GM12864 (cell line): ENCODE measurements around the gene CEBPE.
"Not testable (repeated sequence)": the region's sequence is repeated elsewhere in the genome, so short reads cannot be mapped to it uniquely, and the experiment has no call there.

Experiments
- DNase-seq: peaks from one replicate; pipeline ENCODE4 v3.0.0-alpha.2; 2011; ENCODE audit warnings: low read depth
- H3K4me3 ChIP-seq: 2 replicates; pipeline ENCODE4 v1.5.1; 2011; ENCODE audit warnings: mild to moderate bottlenecking, low read depth, low read length, control low read depth
- TF ChIP-seq, protein P1 (sequence below): IDR thresholded peaks from 2 replicates; pipeline ENCODE4 v1.5.1; 2011; ENCODE audit warnings: low read depth, mild to moderate bottlenecking, moderate library complexity, low read length, control low read depth, inconsistent platforms; ENCODE audit errors: missing control alignments

The CEBPE gene

DNA sequence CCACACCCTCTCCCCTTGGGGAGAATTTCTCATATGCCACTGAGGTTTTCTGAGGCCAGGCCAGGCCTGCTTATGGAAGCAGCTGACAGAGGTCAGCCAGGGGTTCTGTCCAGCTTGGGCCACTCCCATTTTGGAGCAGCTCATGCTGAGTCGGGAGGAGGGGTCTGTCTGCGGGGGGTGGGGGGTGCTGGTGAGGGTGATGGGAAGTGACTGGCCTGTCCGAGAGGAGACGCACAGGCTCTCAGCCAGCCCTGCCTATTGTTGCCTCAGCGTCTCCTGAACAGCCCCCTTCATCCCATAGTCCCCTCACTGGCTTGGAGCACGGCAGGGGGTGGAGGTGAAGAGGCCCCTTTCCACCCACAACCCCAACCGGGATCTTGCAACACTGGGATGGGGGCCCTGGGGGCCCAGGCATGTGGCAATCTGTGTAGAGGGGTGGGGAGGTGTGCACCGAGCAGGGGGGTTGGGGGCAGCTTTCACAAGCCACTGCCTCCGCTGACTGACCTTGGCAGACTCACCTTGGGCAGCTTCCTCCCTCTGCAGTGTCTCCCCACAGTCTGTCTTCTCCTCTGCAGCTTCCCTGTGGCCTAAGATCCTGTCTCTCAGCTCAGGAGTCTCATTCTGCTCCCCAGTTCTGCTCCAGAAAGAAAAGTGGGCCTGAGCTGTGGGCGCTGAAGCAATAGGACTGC, 5.5 kb downstream of the CEBPE start:
- DNase-seq = no peak
- TF ChIP-seq, protein P1, sequence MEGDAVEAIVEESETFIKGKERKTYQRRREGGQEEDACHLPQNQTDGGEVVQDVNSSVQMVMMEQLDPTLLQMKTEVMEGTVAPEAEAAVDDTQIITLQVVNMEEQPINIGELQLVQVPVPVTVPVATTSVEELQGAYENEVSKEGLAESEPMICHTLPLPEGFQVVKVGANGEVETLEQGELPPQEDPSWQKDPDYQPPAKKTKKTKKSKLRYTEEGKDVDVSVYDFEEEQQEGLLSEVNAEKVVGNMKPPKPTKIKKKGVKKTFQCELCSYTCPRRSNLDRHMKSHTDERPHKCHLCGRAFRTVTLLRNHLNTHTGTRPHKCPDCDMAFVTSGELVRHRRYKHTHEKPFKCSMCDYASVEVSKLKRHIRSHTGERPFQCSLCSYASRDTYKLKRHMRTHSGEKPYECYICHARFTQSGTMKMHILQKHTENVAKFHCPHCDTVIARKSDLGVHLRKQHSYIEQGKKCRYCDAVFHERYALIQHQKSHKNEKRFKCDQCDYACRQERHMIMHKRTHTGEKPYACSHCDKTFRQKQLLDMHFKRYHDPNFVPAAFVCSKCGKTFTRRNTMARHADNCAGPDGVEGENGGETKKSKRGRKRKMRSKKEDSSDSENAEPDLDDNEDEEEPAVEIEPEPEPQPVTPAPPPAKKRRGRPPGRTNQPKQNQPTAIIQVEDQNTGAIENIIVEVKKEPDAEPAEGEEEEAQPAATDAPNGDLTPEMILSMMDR = no peak
- no peak overlapping the region for H3K4me3 ChIP-seq

DNA sequence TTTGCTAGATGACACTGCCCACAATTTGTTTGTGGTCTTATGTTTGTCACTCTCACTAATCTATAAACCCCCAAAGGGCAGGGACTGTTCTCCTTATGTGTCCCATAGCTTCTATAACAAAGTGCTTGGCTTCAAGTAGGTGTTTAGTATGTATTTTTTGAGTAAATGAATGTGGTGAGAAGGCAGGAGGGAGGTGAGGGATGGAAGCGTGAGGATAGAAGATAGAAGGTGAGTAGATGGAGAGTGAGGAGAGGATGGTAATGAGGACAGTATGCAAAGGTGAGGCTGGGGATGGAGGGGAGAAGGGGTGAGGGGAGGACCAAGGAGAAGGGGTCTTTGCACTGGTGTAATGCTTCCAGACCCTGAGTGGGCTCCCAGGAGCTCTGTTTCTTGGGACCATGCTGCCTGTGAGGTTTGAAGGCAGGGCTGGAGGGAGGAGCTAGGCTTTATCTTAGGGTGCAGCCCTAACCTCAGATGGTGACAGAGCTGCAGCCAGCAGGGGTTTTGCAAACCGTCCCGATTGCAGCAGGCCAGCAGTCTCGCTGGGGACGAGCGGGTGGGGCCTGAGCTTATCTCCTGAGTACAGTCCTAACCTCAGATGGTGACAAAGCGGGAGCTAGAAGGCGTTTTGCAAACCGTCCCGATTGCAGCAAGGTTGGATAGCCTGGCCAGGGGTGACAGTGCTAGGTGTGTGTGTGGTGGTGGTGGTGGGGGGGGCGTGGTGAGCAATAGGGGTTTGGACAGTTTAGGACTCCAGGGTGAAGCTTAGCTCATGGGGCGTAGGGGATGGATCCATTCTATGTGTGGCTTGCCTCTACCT, 6.5 kb downstream of the CEBPE start:
- TF ChIP-seq, protein P1 = no peak
- no peak for DNase-seq
- H3K4me3 ChIP-seq = no peak overlapping the region

DNA sequence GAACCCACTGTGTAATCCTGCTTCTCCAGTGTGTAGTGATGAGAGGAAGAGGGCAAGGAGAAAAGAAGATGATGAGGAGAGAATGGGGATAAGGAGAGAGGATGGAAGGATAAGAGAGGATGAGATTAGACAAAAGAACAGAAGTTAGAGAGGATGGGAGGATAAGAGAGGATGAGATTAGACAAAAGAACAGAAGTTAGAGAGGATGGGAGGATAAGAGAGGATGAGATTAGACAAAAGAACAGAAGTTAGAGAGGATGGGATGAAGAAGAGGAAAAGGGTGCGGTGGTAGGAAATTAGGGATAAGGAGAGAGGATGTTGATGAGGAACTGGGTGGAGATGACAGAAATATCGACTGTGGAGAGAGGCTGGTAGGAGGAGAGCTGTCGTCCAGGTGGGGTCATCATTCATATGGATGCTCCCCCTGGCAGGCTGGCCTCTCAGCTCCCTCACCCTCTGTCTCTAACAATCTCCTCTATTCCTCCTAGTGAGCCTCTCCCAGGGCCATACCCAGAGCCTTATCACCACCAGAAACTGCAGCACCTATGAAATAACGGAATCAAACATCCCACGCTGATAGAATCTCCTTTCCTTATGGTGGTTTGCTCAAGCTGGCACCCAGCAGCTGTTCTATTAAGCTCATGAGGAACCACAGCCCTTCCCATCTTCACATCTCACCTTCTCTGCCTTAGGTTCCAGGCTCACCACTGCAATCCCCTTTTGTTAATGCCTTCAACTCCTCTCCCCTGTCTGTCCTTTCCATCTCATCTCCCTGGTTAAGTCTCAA, 8.3 kb downstream of the CEBPE start:
- TF ChIP-seq, protein P1 = no peak
- H3K4me3 ChIP-seq = no peak overlapping the region

DNA sequence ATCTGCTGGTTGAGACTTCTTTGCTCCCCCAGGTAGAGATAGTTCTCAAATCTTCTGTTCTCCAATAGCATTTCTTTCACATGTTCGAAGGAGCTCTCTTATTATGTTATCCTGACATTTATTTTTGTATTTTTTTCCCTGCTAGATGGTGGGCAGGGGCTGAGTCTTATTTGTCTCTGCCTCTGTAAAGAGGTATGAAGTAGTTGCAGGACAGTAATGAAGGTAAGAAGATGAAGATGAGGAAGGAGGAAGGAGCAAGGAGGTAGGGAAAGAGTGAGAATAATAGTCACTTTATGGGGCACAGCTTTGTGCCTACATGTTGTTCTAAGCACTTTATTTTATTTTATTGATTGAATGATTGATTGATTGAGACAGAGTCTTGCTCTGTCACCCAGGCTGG, 9.3 kb downstream of the CEBPE start:
- TF ChIP-seq, protein P1 = no peak
- H3K4me3 ChIP-seq = no peak overlapping the region
- no peak for DNase-seq

More for the DNA sequence above, 8.3 kb downstream of the CEBPE start:
- DNase-seq = no peak

DNA sequence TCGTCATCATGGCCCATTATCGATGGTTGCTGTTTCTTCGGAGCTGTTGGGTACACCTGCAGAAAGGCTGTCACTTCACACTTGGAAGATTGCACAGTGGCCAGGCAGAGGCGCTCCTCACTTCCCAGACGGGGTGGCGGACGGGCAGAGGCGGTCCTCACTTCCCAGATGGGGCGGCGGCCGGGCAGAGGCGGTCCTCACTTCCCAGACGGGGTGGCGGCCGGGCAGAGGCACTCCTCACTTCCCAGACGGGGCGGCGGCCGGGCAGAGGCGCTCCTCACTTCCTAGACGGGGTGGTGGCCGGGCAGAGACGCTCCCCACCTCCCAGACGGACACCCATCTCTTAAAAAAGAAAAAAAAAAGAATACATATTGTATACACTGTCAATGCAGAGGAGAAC, 10.9 kb downstream of the CEBPE start:
- H3K4me3 ChIP-seq, DNase-seq: not testable (repeated sequence)

DNA sequence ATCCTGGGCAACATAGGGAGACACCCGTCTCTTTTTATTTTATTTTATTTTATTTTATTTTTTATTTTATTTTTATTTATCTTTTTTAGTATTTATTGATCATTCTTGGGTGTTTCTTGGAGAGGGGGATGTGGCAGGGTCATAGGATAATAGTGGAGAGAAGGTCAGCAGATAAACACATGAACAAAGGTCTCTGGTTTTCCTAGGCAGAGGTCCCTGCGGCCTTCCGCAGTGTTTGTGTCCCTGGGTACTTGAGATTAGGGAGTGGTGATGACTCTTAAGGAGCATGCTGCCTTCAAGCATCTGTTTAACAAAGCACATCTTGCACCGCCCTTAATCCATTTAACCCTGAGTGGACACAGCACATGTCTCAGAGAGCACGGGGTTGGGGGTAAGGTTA, 11.4 kb downstream of the CEBPE start:
- not testable (repeated sequence) for DNase-seq, H3K4me3 ChIP-seq

DNA sequence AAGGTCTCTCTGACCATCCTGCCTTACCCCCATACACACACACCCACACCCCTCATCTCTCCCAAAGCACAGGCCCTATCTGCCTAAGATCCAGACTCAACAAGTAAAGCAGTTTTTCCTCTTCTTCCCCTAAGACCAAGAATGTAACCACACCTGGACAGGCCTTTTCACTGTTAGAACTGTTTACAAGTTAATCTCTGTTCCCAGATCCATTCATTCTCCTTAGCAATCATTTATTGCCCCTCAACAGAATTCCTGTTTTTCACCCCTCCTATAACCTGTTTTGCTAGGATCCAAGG, 12.4 kb downstream of the CEBPE start:
- H3K4me3 ChIP-seq = no peak overlapping the region
- TF ChIP-seq, protein P1 = no peak
- DNase-seq = no peak
